Gastrocnemius medialis (tissue), 4 donors: ENCODE results near the gene TBX22. TPM values are rescaled to one million over a fixed set of nuclear protein-coding genes. Genes with fewer than 3 reads are reported as not detected.

Experiments used
- ATAC-seq, 2 donors: fragments of 150-250 bp; one replicate each; pipeline ENCODE4 v1.9.1; 2016
- DNase-seq, 2 donors: peaks; one replicate each; pipeline ENCODE4 v3.0.0-alpha.2; 2019
- H3K27ac ChIP-seq, 4 donors: fragments of 200-600 bp; sonication (generic); 1 replicate in 1 of 4; 2 replicates in 3 of 4; pipeline ENCODE4 v1.5.1; 2016 to 2018; ENCODE audit warnings: mild to moderate bottlenecking in 2 of 4, moderate library complexity in 1 of 4
- H3K27me3 ChIP-seq, 3 donors: fragments of 200-600 bp; sonication (generic) in 2 of 3; 1 replicate in 1 of 3; 2 replicates in 2 of 3; pipeline versions ENCODE4 v1.5.1 to v1.6.0; 2016 to 2019; ENCODE audit warnings: mild to moderate bottlenecking in 1 of 3, moderate library complexity in 1 of 3
- H3K36me3 ChIP-seq, 2 donors: fragments of 200-600 bp; sonication (generic) in 1 of 2; one replicate each; pipeline ENCODE4 v1.5.1; 2017 to 2018
- H3K4me1 ChIP-seq, 2 donors: fragments of 200-600 bp; sonication (generic) in 1 of 2; one replicate each; pipeline ENCODE4 v1.5.1; 2016 to 2017; ENCODE audit warnings: mild to moderate bottlenecking in 2 of 2
- H3K4me3 ChIP-seq, 4 donors: fragments of 200-600 bp; sonication (generic) in 3 of 4; 1 replicate in 1 of 4; 2 replicates in 3 of 4; pipeline ENCODE4 v1.5.1; 2016 to 2019; ENCODE audit warnings: mild to moderate bottlenecking in 2 of 4
- H3K9me3 ChIP-seq, 3 donors: fragments of 200-600 bp; sonication (generic) in 2 of 3; 1 replicate in 1 of 3; 2 replicates in 2 of 3; pipeline ENCODE4 v1.5.1; 2016 to 2019
- POLR2A ChIP-seq, 2 donors: fragments of 450-650 bp; IDR thresholded peaks; one replicate each; pipeline ENCODE4 v1.6.1; 2017; ENCODE audit warnings: antibody characterized with exemption in 2 of 2, mild to moderate bottlenecking in 2 of 2, moderate library complexity in 2 of 2
- in situ Hi-C, 4 donors: fragments of 200-750 bp; cut with MboI; loops; one replicate each; pipeline versions ENCODE4 v1.15.0 to v1.8.0; 2017; ENCODE audit warnings: low sequenced_read_pairs in 4 of 4
- intact Hi-C: fragments of 100-400 bp; cut with DNase I; formaldehyde crosslinking; loops from one replicate; pipeline ENCODE4 v1.15.1; 2023; ENCODE audit warnings: low total_unique reads
- total RNA-seq, 4 donors: library from RNA; depleted of rRNA; stranded (reverse); fragments of >200 nt; gene quantifications; one replicate each; pipeline versions ENCODE4 v1.1.0 to v1.2.3, GENCODE V29; 2016
- TF ChIP-seq, protein P1 (sequence below), 5 experiments: fragments of 450-650 bp in 3 of 5; fragments of 200-600 bp in 2 of 5; sonication (generic) in 2 of 5; IDR thresholded peaks in 4 of 5; conservative IDR thresholded peaks in 1 of 5; 1 replicate in 4 of 5; 2 replicates in 1 of 5; pipeline ENCODE4 v1.5.1; 2016 to 2019; ENCODE audit warnings: antibody characterized with exemption in 5 of 5, mild to moderate bottlenecking in 3 of 5, moderate library complexity in 3 of 5

Gene TBX22, protein sequence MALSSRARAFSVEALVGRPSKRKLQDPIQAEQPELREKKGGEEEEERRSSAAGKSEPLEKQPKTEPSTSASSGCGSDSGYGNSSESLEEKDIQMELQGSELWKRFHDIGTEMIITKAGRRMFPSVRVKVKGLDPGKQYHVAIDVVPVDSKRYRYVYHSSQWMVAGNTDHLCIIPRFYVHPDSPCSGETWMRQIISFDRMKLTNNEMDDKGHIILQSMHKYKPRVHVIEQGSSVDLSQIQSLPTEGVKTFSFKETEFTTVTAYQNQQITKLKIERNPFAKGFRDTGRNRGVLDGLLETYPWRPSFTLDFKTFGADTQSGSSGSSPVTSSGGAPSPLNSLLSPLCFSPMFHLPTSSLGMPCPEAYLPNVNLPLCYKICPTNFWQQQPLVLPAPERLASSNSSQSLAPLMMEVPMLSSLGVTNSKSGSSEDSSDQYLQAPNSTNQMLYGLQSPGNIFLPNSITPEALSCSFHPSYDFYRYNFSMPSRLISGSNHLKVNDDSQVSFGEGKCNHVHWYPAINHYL
- not detected for total RNA-seq

DNA sequence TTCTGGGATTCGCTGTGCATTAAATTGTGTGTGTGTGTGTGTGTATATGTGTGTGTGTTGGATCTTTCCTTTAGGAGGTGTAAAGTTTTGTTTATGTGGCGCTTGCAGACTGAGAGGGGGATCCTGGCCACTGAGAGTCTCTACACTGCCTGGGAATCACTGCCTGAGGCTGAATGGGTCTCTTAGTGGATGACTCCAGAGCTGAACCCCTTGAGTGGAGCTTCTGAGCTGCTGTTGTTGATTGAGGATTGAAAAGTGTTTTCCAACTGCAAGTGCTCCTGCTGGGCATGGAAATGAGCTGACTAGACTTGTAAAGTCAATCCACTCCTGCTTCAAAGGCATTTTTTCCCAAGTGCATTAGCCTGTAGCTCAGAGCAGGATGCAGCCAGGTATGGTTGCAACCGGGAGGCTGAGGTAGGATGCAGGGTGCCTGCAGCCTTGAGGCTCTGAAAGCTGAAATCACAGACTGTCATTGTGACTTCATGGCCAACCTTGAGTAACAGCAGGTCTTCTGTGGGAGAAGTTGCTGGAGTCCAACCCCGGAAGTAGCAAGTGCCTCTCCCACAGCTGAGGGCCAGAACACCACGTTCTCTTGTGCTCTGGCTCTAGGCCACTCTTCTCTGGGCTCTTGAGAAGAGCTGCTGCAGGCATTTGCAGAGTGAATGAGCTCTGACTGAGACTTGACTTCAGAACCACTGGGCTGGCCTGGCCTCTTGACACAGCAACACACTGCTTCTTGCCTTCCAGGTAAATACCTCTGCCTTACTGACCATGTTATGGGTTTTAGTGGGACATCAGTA, at the start of gene TBX22:
TSS of gene TBX22 (plus strand) at position 613 of the 800 bp plus-strand sequence. CDS start 7,517 bp downstream, outside the sequence.
- no peak within 1 kb of the TSS for H3K4me3 ChIP-seq
- peak in 1 of 2 donors; percentile 13 for DNase-seq
- intact Hi-C loops (no loop called here), in situ Hi-C loops (no loop called here)
- H3K4me1 ChIP-seq: no peaks in the 10 kb centered on the region
- no peak within 1 kb of the TSS for H3K27ac ChIP-seq
- H3K36me3 ChIP-seq: no peaks in the 10 kb centered on the region
- H3K9me3 ChIP-seq: no peaks in the 10 kb centered on the region
- no peaks in the 10 kb centered on the region for H3K27me3 ChIP-seq
- ATAC-seq: no peak
- TF ChIP-seq, protein P1, sequence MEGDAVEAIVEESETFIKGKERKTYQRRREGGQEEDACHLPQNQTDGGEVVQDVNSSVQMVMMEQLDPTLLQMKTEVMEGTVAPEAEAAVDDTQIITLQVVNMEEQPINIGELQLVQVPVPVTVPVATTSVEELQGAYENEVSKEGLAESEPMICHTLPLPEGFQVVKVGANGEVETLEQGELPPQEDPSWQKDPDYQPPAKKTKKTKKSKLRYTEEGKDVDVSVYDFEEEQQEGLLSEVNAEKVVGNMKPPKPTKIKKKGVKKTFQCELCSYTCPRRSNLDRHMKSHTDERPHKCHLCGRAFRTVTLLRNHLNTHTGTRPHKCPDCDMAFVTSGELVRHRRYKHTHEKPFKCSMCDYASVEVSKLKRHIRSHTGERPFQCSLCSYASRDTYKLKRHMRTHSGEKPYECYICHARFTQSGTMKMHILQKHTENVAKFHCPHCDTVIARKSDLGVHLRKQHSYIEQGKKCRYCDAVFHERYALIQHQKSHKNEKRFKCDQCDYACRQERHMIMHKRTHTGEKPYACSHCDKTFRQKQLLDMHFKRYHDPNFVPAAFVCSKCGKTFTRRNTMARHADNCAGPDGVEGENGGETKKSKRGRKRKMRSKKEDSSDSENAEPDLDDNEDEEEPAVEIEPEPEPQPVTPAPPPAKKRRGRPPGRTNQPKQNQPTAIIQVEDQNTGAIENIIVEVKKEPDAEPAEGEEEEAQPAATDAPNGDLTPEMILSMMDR (IDR thresholded peaks at IDR 0.05 in 4 of 5, conservative IDR thresholded peaks at IDR 0.05 in 1 of 5): no peak
- TF ChIP-seq POLR2A (IDR thresholded peaks at IDR 0.05): no peak

DNA sequence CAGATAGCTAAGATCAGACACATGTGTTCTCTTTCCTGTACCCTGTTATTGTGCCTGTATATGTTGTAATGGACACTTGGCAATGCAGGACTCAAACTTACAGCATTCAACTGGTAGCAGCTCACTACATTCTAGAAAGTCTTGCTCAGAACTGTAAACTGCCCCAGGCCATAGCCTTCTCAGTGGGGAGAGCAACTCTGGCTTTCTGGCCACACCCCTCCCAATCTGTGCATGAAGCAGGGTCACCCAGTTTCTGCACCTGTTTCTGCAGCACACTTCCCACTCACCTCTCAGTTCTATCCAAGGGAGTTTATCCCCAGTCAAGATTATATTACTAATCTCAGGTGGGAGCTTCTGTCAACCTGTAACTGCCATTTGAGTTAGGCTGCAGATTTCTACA, 38.9 kb upstream of the TBX22 start:
- in situ Hi-C loops: no loop called here
- no peaks in the 10 kb centered on the region for H3K27me3 ChIP-seq

DNA sequence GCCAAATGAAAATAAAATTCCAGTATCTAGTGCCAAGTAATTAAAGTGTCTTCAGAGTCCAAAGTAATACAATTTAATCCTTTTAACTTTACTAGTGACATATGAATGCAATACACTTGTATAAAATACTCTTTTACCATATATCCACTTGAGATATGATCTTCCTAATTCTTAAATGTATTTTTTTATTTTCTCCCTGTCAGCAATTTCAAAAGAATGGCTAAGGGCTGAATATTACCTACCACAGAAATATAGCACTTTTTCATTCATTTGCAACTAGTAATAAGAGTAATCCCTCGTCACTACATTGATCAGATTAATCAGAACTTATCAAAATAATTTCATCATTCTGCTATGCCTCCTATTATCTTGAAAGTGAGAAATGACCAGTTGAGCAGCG, 10.1 kb upstream of the TBX22 start:
- Histone ChIP-seq H3K4me3 (no peak overlapping the region), H3K9me3 (no peaks in the 10 kb centered on the region), H3K36me3 (no peaks in the 10 kb centered on the region), H3K4me1 (no peaks in the 10 kb centered on the region), H3K27me3 (no peaks in the 10 kb centered on the region), H3K27ac (no peak overlapping the region)
- no peak for TF ChIP-seq POLR2A (IDR thresholded peaks at IDR 0.05)
- TF ChIP-seq, protein P1 (IDR thresholded peaks at IDR 0.05 in 4 of 5, conservative IDR thresholded peaks at IDR 0.05 in 1 of 5): no peak
- ATAC-seq (no peak), DNase-seq (no peak)
- in situ Hi-C loops: no loop called here
- intact Hi-C loops: no loop called here

More for the DNA sequence above, 38.9 kb upstream of the TBX22 start:
- intact Hi-C loops: no loop called here
- Histone ChIP-seq H3K36me3 (no peaks in the 10 kb centered on the region), H3K4me1 (no peaks in the 10 kb centered on the region), H3K9me3 (peaks cover 0 to 4% (median 0%) of the 10 kb centered on the region in 3 donors), H3K4me3 (no peak overlapping the region), H3K27ac (no peak overlapping the region)
- ATAC-seq (no peak), DNase-seq (no peak)
- TF ChIP-seq, protein P1 (IDR thresholded peaks at IDR 0.05 in 4 of 5, conservative IDR thresholded peaks at IDR 0.05 in 1 of 5): no peak

DNA sequence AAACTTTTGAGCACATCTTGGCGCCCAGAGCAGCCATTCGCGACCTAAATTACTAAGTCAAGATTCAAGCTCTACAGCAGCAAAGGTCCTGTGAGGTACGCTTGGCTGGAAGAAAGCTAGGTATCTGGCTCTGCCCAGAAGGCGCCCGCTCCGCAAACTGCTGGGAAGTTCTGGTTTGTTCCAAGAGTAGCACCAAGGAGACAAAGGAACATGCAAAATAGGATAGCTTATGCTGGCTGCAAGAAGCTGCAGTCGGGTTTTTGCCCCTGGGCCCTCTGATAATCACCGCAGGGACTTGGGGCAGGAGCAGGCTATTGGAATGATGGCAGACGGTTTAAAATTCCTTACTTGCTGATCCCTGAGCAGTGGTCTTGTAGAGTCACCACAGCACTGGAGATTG, 3.0 kb upstream of the TBX22 start:
- H3K36me3 ChIP-seq: no peaks in the 10 kb centered on the region
- in situ Hi-C loops: no loop called here
- ATAC-seq: no peak
- no peak for DNase-seq
- no peaks in the 10 kb centered on the region for H3K4me1 ChIP-seq
- H3K27ac ChIP-seq: no peak overlapping the region
- H3K9me3 ChIP-seq: no peaks in the 10 kb centered on the region
- H3K27me3 ChIP-seq: no peaks in the 10 kb centered on the region
- TF ChIP-seq, protein P1 (IDR thresholded peaks at IDR 0.05 in 4 of 5, conservative IDR thresholded peaks at IDR 0.05 in 1 of 5): no peak
- intact Hi-C loops: no loop called here
- no peak overlapping the region for H3K4me3 ChIP-seq
